Measurements from ENCODE around the gene ZNF280B.

DNA sequence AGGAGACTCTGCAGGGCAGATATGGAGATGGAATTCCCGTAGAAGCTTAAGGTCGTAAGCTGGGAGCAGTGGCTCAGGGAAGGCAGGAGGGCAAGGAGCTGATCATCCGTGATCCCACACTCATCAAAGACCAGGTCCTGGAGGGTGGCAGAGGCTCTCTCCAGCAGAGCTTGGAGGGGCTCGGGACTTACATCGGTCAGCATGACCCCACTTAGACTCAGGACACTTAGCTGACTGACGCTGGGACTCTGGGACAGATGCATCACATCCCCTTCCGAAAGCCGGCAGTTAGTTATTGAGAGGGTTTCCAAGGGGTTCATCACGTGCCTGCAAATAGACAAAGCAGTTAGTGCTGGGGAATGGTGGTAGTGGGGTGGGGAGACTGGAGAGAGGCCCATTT lies 39.8 kb upstream of the ZNF280B start:
- no peak for TF ChIP-seq EZH2 (IDR thresholded peaks at IDR 0.05; ENCODE audit: insufficient read depth, low read length)
- TF ChIP-seq, protein P1, sequence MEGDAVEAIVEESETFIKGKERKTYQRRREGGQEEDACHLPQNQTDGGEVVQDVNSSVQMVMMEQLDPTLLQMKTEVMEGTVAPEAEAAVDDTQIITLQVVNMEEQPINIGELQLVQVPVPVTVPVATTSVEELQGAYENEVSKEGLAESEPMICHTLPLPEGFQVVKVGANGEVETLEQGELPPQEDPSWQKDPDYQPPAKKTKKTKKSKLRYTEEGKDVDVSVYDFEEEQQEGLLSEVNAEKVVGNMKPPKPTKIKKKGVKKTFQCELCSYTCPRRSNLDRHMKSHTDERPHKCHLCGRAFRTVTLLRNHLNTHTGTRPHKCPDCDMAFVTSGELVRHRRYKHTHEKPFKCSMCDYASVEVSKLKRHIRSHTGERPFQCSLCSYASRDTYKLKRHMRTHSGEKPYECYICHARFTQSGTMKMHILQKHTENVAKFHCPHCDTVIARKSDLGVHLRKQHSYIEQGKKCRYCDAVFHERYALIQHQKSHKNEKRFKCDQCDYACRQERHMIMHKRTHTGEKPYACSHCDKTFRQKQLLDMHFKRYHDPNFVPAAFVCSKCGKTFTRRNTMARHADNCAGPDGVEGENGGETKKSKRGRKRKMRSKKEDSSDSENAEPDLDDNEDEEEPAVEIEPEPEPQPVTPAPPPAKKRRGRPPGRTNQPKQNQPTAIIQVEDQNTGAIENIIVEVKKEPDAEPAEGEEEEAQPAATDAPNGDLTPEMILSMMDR (IDR thresholded peaks at IDR 0.05; ENCODE audit: insufficient read depth, low read depth, low read length), result no peak

Data from astrocyte (in vitro differentiated cells and primary cell).